CD4-positive, alpha-beta T cell treated with Interleukin-17A for 1 hour (primary cell): Measurements from ENCODE around the gene CCDC184.
"Not testable (repeated sequence)": the region's sequence is repeated elsewhere in the genome, so short reads cannot be mapped to it uniquely, and the experiment has no call there.

Experiments
- DNase-seq: peaks from one replicate; pipeline ENCODE4 v3.0.0-alpha.2; 2020

CCDC184 gene

DNA sequence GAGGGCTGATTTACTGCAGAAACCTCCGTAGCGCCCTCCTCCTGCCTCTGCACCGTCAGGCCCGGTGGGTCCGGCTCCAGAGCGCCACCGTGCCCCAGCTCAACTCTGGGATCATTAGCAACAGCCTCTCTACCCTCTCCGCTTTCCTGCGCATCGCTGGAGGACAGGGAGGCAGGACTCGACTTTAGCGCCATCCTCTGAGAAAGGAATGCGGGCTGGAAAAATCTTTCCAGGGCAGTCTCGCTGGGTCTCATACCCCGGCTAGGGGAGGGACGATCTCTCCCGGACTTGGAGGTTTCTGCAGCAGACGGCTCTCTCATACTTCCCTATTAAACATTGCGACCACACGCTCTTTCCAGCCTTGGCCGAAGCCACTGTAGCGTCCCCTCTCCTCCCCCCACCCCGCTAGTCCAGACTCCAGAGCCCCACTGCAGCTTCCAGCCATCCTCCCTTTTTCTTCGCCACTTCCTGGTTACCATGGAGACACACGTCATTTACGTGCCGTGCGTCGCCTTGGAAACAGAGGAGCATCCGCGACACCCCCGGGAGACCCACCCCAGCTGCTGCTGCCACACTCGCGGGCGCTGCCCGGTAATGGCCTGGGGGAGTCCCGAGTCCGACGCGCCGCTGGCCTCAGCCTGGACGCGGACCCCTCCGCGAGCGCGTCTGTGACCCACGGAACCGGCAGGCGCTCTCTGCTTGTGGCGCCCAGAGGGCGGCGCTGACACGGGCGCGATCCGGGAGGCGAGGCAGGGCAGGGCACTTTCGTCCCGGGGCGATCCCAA is at the start of gene CCDC184:
CCDC184 (plus strand) TSS at position 554 of the 785 bp plus-strand sequence. CDS start 479 bp downstream, outside the sequence.
- DNase-seq: peak; percentile 89

DNA sequence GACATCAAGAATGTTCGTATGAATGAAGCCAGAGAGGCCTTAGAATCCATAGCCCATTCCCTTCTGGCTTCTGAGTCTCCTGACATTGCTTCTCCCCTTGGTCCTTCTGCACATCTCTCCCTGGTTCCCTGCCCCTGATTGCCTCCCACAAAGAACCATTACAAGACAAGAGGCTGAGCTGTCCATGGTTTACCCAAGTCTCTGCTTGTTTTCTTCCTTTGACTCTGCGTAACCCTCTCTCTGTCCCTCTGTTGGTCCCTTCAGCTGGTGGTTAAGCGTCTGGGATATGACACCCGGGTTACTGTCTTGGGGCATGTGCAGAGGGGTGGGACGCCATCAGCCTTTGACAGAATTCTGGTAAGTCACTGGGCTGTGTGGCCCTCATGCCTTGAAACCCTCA is 48.4 kb upstream of the CCDC184 start:
- DNase-seq: no peak

DNA sequence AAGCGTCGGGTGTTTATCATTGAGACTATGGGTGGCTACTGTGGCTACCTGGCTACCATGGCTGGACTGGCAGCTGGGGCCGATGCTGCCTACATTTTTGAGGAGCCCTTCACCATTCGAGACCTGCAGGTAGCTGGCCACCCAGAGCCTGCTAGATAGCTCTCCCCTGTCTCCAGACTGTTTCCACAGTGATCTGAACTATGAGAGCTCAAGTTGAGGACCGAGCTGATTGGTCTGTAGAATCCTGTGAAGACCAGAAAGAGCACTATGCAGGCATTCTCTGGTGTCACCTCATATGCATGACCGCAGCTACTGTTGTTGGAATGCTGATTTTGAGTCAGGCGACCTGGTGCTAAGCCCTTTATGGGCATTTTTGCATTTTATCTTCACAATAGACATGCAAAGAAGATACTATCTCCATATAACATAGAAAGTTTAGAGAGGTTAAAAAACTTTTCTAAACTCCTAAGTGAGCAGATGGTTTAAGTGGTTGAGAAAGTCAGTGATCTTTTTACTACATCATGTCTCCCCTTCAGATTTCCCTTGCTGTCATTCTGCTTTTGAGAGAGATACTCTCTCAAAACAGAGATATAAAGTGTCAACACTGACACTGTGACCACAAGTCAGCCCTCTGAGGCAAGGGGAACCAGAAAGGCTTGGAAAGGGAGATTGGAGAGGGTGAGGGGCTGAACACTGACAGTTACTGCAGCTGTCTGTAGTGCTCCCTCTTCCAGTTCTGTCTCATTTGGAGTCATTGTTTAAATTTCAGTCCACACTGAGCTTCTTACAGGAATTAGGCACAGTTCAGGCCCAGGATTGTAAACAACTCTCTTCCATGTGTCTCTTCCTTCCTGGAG is 40.4 kb upstream of the CCDC184 start:
- no peak for DNase-seq

DNA sequence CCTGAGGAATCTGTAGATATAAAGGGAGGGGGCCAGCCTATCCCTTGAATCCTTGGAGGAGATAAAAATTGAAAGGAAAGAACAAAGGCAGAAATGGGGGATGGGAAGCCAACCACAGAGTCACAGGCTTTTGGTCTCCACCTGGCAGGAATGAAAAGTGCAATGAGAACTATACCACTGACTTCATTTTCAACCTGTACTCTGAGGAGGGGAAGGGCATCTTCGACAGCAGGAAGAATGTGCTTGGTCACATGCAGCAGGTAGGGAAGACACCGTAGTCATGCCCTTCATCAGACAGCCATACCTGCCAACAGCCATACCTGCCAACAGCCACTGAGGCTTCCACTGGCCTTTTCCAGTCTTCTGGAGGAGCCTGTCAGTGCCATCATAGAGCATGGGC is 39.5 kb upstream of the CCDC184 start:
- DNase-seq: no peak

DNA sequence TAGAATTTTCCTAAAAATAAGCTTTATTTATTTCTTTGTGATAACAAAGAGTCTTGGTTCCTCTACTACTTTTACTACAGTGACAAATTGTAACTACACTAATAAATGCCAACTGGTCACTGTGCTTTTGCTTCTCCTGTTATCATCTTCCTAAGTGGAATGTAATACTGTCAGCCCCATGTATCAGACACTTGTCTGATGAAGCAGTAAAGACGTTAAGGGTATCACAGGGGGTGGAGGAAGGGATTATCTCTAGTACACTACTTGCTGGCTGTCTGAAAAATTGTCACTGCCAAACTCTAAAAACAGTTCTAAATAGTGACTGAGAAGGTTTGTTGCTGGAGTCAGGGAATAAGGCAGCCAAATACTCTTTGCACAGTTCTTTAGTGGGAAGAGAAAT is 37.5 kb upstream of the CCDC184 start:
- DNase-seq: no peak

DNA sequence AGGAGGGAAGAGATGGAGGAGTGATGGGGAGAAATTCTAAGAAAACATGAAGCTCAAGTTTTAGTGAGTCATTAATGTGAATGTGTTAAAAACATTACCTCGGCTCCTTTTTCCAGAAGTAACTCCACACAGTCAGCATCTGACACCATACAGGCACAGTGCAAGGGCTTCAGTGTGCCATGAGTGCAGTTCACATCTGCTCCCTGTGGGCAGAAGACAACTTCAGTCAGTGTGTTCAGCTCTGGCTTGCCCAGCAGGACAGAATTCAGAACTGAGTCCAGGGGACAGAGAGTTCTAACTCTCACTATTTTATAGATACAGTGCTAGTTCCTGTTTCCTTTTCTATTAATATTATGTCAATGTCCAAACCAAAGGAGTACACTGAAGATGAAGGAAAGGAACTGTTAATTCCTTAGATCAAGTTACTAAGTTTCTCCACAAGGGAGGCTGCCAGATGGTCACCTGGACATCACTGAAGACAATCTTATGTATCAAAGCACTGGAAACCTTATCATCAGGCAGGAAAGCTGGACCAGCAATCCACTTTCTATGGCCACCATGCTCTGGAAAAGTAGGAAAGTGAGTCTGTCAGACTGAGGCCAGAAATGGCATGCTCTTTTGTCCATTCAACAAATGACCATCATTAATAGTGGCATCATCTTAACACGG is 32.2 kb upstream of the CCDC184 start:
- no peak for DNase-seq

DNA sequence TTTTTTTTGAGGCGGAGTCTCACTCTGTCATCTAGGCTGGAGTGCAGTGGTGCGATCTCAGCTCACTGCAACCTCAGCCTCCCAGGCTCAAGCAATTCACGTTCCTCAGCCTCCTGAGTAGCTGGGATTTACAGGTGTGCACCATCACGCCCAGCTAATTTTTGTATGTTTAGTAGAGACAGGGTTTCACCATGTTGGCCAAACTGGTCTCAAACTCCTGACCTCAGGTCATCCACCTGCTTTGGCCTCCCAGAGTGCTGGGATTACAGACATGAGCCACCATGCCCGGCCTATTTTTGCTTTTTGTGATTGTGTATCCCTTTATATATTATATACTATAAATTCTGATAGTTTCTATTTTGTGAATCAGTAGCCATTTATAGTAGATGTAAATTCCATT is 27.7 kb upstream of the CCDC184 start:
- DNase-seq: not testable (repeated sequence)

DNA sequence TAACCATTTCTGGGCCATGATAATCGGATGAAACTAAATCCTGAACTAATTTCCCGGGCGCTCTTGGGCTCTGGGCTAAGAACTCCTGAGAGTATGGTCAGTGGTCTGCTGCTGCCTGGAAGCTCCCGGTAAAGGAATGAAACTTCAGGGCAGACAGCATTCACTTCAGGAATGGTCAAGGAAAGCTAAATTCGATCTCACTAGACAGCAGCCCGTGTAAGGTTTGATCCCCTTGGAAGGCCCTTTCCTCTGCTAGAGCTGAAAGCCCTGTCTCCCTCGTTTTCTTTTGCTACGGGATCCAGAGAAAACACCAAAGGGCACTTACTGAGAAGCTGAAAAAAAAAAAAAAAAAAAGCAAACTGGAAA is 26.8 kb upstream of the CCDC184 start:
- DNase-seq: no peak

DNA sequence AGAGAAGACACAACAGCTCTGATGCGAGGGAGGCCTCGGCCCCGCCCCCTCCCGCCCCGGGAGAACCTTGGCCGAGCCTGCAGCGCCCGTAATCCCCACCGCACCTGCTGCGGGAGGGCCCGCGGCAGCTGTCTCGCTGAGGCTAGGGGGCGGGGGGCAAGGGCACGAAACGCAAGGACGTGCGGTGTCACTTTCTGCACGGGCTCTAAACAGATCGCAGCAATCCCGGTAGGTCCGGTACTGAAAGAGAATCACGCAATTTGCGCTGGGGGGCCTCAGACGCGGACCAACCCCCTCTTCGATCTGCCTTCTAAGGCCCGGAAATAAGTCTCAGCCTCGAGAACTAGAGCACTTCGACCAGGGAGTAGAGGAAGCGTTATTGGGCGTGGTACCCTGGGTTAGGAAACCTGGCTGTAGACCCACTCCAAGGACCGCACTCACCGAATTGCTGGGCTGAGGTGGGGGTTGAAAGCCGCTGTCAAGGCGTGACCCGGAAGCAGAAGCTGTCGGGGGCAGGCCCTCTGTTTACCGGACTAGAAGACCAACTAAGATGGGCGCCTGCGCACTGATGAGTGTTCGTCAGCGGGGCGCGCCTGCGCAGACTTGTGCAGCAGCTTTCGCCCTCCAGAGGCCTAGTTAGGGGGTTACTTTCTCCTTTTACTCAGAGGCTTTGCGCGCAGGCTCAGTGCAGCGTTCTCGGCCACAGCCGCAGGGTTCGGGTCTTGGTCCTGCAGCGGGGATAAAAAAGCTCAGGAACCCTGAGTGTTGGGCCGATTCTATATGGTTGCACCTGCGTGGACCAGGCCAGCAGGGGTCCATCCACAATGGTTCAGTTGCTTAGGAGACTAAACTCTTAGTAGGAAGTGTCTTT is 26.2 kb upstream of the CCDC184 start, which contains the start of gene ASB8:
ASB8 (minus strand) TSS at position 498 of the 871 bp plus-strand sequence. CDS start 4,019 bp downstream, outside the sequence.
- peak; percentile 99 for DNase-seq

DNA sequence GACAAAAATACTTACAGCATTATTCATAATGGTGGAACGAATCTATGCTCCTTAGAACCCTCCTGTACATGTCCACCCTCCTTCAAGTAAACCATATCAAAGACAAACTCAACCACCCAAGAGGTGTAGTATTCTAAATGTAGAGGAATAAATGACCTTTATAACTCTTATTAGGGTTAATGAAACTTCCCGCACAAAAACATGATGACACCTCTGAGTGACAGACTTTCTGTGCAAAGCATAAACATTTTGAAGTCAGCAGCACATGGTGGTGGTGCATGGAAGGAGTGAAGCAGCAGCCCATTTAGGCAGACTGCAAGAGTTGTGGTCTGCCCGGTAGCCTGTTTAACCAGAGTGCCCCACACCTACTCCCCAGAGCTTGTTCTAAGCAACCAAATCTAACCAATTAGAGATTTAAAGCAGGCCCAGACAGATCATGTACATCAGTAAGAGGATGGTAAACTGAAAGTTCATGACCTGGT is 25.5 kb upstream of the CCDC184 start:
- no peak for DNase-seq

DNA sequence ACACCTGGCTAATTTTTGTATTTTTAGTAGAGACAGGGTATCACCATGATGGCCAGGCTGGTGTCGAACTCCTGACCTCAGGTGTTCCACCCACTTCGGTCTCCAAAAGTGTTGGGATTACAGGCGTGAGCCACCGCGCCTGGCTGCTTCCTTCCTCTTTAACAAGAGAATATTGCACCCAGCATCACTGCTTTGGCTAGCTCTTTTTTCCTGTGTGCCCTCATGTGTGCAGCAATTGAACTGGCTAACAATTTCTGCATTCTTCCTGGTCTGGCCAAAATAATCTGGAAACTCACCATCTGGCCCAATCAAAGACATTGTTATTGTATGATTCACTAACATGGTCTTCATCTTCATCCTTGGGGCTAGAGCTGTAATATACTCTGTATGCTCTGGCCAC is 23.4 kb upstream of the CCDC184 start:
- DNase-seq: no peak

DNA sequence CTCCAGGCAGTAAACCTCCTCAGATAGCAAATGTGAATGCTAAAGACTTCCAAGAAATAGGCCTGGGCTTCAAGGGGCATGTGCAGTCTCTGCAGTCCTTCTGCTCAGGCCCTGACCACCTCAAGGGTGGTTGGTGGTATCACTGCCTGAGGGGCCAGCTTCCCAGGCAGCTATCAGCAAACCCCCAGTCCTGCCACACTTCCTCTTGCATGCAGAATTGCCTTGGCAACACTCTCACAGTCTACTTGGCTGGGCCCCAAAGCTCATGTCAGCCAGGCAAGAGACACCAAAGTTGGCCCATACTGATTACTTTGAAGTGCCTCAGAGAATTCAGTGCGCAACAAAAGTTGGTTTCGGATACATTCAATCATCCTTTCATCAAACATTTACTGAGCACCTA is 22.6 kb upstream of the CCDC184 start:
- no peak for DNase-seq

DNA sequence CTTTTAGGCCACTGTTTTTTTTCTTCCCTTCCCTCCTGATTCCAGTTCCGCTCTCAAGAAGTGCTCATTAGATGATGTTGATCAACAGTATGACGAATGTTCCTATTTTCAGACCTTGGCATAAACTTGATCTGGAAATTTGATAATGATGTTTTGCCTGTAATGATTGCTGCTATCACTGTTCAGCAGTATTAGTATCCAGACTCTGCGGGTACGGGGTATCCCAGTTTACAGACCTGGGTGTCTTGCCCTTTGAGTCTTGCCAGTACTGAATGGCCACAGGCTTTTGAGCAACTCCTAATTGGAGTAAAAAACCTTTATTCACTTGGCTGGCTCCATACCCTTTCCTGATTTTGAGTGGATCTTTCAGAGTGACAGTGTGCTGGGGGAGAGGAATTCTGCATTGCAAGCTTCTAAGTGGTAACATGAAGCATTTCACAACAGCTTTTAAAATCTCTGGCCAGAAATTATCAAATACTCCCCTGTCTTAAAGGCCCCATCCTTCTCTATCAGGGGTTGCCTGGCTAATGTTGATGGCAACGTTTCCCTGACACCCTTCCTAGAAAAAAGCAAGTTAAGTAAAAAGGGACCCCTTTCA is 20.2 kb upstream of the CCDC184 start:
- no peak for DNase-seq

DNA sequence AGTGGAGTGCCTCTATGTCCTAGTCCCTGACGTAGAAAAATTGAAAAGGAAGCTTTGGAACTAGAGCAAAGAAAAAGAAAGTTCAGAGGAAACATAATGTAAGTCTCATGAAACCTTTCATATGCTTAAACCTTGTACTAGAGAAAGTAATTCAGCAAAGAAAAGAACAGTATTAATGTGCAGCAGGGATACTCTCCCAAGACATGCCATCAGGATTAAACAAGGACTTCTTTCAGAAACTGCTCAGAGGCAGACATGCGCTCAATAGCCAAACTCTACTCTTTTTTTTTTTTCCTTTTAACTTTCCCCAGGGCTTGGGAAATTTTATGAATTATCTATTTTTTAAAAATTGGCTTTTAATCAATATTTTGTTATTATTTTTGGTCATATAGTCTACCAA is 19.0 kb upstream of the CCDC184 start:
- no peak for DNase-seq

DNA sequence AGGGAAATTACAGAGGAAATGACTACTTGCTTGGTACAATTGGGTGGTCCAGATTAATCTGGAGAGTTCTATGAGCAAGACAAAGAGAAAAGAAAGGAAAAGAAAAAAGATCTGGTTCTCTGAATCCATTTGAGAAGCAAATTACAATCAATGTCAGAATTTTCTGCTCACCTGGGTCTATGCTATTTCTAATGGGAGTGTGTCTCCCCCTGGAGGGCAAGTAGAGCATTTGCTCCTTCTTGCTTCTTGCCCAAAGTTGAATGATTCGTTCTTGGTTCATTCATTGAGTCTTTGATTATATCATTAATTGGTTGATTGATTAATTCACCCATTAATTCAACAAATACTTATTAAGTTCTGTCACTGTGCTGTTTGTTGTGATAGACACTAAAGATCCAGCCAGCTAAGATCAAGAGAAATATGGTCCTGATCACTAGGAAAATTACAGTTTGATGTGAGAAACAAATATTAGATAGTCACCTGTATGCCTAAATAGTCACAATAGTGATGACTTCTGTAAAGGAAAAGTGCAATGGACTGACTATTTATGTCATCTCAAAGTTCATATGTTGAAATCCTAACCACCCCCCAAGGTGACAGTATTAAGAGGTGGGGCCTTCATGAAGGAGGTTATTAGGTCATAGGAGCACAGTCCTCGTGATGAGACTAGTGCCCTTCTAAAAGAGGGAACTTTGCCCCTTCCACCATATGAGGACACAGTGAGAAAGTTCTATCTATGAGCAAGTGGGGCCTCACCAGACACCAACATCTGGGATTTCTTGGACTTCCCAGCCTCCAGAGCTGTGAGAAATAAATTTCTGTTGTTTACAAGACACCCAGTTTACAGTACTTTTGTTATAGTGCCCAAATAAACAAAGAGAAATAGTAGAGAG is 18.1 kb upstream of the CCDC184 start:
- DNase-seq: peak; percentile 78

DNA sequence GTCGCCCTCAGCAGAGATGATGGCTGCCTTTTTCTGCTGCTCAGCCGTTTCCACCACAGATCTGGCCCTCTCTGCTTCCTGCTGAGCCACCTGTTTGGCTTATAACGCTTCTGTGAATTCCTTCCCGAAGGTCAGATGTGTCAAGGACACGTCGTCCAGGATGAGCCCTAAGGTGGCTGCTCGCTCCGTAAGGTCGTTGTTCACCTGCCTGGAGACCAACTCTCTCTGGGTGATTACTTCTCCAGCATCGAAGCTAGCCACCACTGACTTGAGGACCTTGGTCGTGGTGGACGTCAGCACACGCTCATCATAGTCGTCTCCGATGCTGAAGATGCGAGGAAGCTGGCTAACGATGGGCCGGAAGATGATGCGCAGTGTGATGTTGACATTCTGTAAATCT is 14.4 kb upstream of the CCDC184 start:
- DNase-seq: no peak

DNA sequence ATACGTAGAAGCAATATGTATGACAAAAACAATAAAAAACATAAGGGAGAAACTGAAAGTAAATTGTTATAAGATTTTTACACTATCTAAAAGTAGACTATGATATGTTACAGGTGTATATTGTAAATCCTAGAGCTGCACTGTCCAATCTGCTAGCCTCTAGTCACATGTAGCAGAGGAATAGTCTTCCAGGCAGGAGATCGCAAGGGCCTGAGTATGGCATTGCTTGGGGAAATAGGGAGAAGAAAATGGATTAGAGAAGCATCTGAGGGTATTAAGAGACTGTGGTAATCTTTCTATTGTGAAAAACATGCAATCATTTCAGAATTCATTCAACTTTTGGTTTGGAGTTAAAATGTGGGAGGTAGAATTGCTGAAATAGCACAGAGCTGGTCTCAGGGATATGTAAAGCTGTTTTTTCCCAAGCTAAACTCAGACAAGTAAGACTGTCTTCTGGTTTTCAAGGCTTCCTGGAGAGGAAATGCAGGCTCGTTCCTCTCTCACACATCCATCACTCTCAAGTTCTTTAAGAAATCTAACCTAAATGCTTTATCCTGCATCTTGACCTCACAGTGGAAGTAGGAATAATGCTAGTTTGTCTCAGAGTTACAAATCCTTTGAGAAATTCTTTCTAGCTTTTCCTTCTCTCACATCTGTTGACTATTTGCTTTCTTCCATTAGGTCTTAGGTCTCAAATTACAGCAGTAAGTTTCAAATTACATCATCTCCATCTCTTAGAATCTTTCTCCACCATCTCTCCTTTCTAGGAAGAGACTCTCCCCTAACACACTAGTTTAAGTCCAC is 7.6 kb upstream of the CCDC184 start:
- DNase-seq: no peak

DNA sequence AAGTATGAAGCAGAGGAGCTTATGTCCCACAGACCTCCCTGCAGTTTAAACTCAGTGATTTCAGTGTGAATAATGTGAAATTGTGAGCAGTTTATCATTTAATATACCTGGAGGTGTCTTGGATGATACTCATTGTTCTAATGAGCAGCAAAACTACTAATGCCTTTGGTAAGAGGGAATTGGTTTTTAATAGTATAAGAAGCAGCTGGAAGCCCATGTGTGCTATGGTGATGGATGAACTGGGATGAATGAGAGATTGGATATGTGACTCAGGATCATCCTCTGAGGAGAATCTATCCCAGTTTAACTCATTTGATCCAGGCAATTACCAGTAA is 7.1 kb upstream of the CCDC184 start:
- DNase-seq: no peak

DNA sequence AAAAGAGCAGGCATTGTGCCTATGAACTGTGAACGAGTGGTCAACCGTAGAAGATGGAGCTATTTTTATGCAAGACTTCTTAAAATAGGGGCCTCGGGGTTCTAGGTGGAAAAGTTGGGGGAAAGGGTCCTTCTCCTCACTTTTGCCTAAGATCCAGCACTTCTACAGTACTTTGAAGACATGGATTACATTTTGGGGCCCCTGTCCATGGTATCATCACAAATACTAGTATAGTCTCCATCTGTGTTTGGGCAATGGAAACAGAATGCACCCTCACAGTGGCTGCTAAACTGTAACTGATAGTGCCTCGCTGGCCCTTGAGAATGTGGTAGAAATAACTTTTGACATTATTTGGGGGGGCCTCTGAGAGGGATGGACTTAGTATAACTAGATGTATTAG is 5.5 kb upstream of the CCDC184 start:
- no peak for DNase-seq

DNA sequence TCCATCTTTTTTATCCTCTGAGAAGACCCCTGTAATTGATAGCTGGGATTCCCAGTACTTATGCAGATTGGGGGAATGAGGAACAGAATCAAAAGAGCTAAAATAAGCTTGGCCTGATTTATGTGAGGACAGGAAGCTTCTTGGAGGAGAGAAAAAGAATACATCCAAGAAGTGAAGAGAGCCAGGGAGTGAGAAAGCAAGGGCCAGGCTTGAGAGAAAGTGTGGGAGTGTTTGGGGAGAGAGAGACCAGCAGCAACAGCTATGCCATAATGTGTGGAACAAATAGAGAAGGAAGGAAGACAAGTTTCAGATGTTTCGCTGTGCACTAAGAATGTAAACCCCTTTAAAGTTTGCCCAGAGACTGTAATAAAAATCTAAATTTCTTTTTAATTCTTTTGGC is 4.0 kb upstream of the CCDC184 start:
- no peak for DNase-seq
